ENCODE data around the gene METRNL.

METRNL gene

DNA sequence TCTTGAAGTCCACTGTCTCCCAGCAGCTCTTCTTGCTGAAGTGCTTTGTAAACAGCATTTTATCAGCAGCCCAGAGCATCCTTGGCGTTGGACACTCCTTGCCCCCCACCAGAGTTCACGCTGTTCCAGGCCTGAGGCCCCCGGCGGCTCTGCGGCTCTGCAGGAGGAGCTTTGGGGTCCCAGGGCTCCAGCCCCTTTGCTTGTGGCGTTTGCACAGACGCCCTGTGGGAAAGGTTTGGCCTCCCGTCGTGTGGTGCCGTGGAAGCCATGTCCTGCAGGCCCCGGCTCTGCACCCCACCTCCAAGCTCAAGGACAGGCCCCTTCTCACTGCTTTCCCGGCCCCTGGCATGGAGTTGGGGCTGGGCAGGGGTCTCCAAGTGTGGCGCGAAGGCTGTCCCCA lies 14.1 kb downstream of the METRNL start:
- ChIA-PET POLR2A (no interaction called here), CTCF (no interaction called here)
- no peak for TF ChIP-seq ZNF384 (IDR thresholded peaks at IDR 0.05)
- TF ChIP-seq ELF4 (IDR thresholded peaks at IDR 0.05), result no peak
- TF ChIP-seq FOXK2 (IDR thresholded peaks at IDR 0.05), result no peak
- TF ChIP-seq LEF1 (IDR thresholded peaks at IDR 0.05; ENCODE audit: borderline replicate concordance), result no peak
- no peak for DNase-seq (ENCODE audit: extremely low spot score)

DNA sequence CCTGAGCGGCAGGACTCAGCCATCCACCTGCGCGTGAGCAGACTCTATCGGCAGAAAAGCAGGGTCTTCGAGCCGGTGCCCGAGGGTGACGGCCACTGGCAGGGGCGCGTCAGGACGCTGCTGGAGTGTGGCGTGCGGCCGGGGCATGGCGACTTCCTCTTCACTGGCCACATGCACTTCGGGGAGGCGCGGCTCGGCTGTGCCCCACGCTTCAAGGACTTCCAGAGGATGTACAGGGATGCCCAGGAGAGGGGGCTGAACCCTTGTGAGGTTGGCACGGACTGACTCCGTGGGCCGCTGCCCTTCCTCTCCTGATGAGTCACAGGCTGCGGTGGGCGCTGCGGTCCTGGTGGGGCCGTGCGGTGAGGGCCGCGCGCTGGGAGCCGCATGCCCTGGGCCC lies 14.9 kb downstream of the METRNL start:
- POLR2A ChIA-PET, result no interaction called here
- CTCF ChIA-PET, result no interaction called here
- TF ChIP-seq TARDBP (IDR thresholded peaks at IDR 0.05) (no peak), L3MBTL2 (conservative IDR thresholded peaks at IDR 0.05) (no peak), FOXK2 (IDR thresholded peaks at IDR 0.05) (no peak), ZNF384 (IDR thresholded peaks at IDR 0.05) (no peak), SUZ12 (IDR thresholded peaks at IDR 0.05) (no peak), CTBP1 (IDR thresholded peaks at IDR 0.05; ENCODE audit: borderline replicate concordance) (no peak), LEF1 (IDR thresholded peaks at IDR 0.05; ENCODE audit: borderline replicate concordance) (no peak), BHLHE40 (IDR thresholded peaks at IDR 0.05; ENCODE audit: borderline replicate concordance) (no peak), ELF4 (IDR thresholded peaks at IDR 0.05) (no peak), ARNT (IDR thresholded peaks at IDR 0.05) (no peak), NFRKB (IDR thresholded peaks at IDR 0.05) (no peak), FOXA1 (IDR thresholded peaks at IDR 0.05) (no peak), FOXM1 (IDR thresholded peaks at IDR 0.05; ENCODE audit: borderline replicate concordance) (no peak), HDGF (IDR thresholded peaks at IDR 0.05; ENCODE audit: borderline replicate concordance) (no peak), SP1 (IDR thresholded peaks at IDR 0.05) (no peak)
- TF ChIP-seq, protein P1, sequence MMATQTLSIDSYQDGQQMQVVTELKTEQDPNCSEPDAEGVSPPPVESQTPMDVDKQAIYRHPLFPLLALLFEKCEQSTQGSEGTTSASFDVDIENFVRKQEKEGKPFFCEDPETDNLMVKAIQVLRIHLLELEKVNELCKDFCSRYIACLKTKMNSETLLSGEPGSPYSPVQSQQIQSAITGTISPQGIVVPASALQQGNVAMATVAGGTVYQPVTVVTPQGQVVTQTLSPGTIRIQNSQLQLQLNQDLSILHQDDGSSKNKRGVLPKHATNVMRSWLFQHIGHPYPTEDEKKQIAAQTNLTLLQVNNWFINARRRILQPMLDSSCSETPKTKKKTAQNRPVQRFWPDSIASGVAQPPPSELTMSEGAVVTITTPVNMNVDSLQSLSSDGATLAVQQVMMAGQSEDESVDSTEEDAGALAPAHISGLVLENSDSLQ (IDR thresholded peaks at IDR 0.05), result no peak
- DNase-seq (ENCODE audit: extremely low spot score), result no peak

DNA sequence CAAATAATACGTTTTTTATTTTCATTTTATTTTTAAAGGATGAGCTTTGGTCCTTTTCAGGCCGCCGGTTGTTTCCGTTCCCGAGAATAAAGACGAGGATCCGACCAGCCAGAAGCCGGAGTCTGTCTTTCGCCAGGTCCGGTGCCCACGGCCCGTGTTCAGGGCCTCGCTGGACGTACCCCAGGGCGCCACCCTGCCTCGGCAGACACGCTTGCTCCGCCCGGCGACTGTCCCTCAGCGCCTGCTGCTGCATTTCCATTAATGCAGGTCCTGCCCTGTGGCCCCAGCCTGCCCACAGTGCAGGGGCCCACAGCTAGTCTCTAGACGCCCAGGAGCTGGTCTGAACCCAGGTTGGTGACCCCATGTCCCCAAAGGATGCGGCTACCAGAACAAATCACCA lies 15.6 kb downstream of the METRNL start:
- ChIA-PET POLR2A (no interaction called here), CTCF (no interaction called here)
- no peak for DNase-seq (ENCODE audit: extremely low spot score)
- TF ChIP-seq, protein P1 (IDR thresholded peaks at IDR 0.05), result no peak
- TF ChIP-seq SUZ12 (IDR thresholded peaks at IDR 0.05) (no peak), SP1 (IDR thresholded peaks at IDR 0.05) (no peak), TARDBP (IDR thresholded peaks at IDR 0.05) (no peak), HDGF (IDR thresholded peaks at IDR 0.05; ENCODE audit: borderline replicate concordance) (no peak), FOXA1 (IDR thresholded peaks at IDR 0.05) (no peak), BHLHE40 (IDR thresholded peaks at IDR 0.05; ENCODE audit: borderline replicate concordance) (no peak), CTBP1 (IDR thresholded peaks at IDR 0.05; ENCODE audit: borderline replicate concordance) (no peak), ELF4 (IDR thresholded peaks at IDR 0.05) (no peak), ZNF384 (IDR thresholded peaks at IDR 0.05) (no peak), LEF1 (IDR thresholded peaks at IDR 0.05; ENCODE audit: borderline replicate concordance) (no peak), NFRKB (IDR thresholded peaks at IDR 0.05) (no peak), ARNT (IDR thresholded peaks at IDR 0.05) (no peak)

DNA sequence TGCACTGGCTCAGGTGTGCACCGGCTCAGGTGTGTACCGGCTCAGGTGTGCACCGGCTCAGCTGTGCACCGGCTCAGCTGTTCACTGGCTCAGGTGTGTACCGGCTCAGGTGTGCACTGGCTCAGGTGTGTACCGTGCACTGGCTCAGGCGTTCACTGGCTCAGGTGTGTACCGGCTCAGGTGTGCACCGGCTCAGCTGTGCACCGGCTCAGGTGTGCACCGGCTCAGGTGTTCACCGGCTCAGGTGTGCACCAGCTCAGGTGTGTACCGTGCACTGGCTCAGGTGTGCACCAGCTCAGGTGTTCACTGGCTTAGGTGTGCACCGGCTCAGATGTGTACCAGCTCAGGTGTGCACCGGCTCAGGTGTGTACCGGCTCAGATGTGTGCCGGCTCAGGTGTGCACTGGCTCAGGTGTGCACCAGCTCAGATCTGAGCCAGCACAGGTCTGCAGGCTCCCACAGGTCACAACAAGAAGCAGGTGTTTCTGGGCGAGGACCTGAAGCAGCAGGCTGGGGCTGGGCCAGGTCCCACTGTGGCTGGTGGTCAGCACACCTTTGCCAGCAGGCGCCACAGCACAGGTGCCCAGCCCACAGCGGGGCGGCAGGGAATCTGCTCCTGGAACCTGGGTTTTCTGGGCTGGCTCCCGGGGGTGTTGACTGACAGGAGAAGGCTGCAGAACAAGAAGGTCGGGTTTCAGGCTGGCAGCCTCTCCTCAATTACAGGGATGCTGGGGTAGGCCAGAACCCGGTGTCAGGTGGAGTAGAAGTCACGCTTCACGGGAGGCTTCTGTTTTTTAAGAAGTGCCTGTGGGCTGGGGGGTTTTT lies 17.2 kb downstream of the METRNL start:
- DNase-seq (ENCODE audit: extremely low spot score), result no peak
- ChIA-PET POLR2A (interaction anchor here (1.1 kb wide), 1 partner anchor 17 kb away, joined by 3 read pairs; the partner anchor contains the start of gene METRNL), CTCF (no interaction called here)
- no peak for TF ChIP-seq SUZ12 (IDR thresholded peaks at IDR 0.05)
- TF ChIP-seq, protein P1 (IDR thresholded peaks at IDR 0.05), result peak; percentile 46

DNA sequence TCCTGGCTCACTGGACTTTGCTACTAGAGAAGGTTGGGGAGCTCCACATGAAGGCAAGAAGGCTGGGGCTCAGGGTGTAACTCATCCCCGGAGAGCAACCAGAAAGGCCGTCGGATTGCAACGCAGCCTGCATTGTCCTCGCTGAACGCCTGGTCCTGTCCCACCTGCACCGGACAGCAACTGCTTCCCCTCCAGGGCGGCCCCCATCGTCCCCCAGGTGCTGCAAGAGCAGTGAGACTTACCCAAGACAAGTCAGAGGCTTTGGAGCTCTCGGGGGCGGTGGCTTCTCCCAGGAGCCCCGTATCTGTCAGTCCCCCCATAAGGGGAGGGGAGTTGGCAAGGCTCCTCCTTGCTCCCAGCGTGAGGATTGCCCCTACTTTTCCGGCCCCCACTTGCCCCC lies 18.4 kb downstream of the METRNL start:
- ChIA-PET POLR2A (no interaction called here), CTCF (no interaction called here)
- TF ChIP-seq L3MBTL2 (conservative IDR thresholded peaks at IDR 0.05), result no peak
- TF ChIP-seq SP1 (IDR thresholded peaks at IDR 0.05), result no peak
- TF ChIP-seq CTBP1 (IDR thresholded peaks at IDR 0.05; ENCODE audit: borderline replicate concordance), result no peak
- no peak for TF ChIP-seq FOXA1 (IDR thresholded peaks at IDR 0.05)
- no peak for TF ChIP-seq ZNF384 (IDR thresholded peaks at IDR 0.05)
- no peak for TF ChIP-seq LEF1 (IDR thresholded peaks at IDR 0.05; ENCODE audit: borderline replicate concordance)
- TF ChIP-seq FOXK2 (IDR thresholded peaks at IDR 0.05), result no peak
- no peak for TF ChIP-seq FOXM1 (IDR thresholded peaks at IDR 0.05; ENCODE audit: borderline replicate concordance)
- TF ChIP-seq ARNT (IDR thresholded peaks at IDR 0.05), result no peak
- no peak for TF ChIP-seq BHLHE40 (IDR thresholded peaks at IDR 0.05; ENCODE audit: borderline replicate concordance)
- no peak for TF ChIP-seq TARDBP (IDR thresholded peaks at IDR 0.05)
- TF ChIP-seq ELF4 (IDR thresholded peaks at IDR 0.05), result no peak
- TF ChIP-seq SUZ12 (IDR thresholded peaks at IDR 0.05), result no peak
- TF ChIP-seq NFRKB (IDR thresholded peaks at IDR 0.05), result no peak
- no peak for TF ChIP-seq HDGF (IDR thresholded peaks at IDR 0.05; ENCODE audit: borderline replicate concordance)
- TF ChIP-seq, protein P1 (IDR thresholded peaks at IDR 0.05), result no peak
- DNase-seq (ENCODE audit: extremely low spot score), result no peak
